ENCODE measurements around the gene TMEM178B.
"Not testable (repeated sequence)": the region's sequence is repeated elsewhere in the genome, so short reads cannot be mapped to it uniquely, and the experiment has no call there.

Gene TMEM178B

GRCh38 chr7:141156407-141156806 lies 82.5 kb downstream of the TMEM178B start:
- no peak overlapping the region for H3K9ac ChIP-seq (ENCODE audit: low read length)
- H3K27ac ChIP-seq (ENCODE audit: low read depth, low read length), result no peak overlapping the region
- H3K4me3 ChIP-seq (ENCODE audit: low read length), result no peak overlapping the region
- H3K4me1 ChIP-seq (ENCODE audit: control insufficient read depth, insufficient read depth, low read length), result no peaks in the 10 kb centered on the region
- no peaks in the 10 kb centered on the region for H3K27me3 ChIP-seq (ENCODE audit: control insufficient read depth, insufficient read depth, low read length)
- H3K36me3 ChIP-seq (ENCODE audit: control insufficient read depth, insufficient read depth, low read length), result no peaks in the 10 kb centered on the region

- no peaks in the 10 kb centered on the region for H3K27me3 ChIP-seq (ENCODE audit: control insufficient read depth, insufficient read depth, low read length)
- H3K4me3 ChIP-seq (ENCODE audit: low read length), result no peak overlapping the region
- H3K4me1 ChIP-seq (ENCODE audit: control insufficient read depth, insufficient read depth, low read length), result no peaks in the 10 kb centered on the region
- H3K36me3 ChIP-seq (ENCODE audit: control insufficient read depth, insufficient read depth, low read length), result no peaks in the 10 kb centered on the region
- H3K9ac ChIP-seq (ENCODE audit: low read length), result no peak overlapping the region
- no peak overlapping the region for H3K27ac ChIP-seq (ENCODE audit: low read depth, low read length)
Measured at GRCh38 chr7:141157138-141157765, 83.4 kb downstream of the TMEM178B start.

- Histone ChIP-seq H3K27ac (ENCODE audit: low read depth, low read length) (no peak overlapping the region), H3K4me3 (ENCODE audit: low read length) (no peak overlapping the region), H3K9ac (ENCODE audit: low read length) (no peak overlapping the region), H3K27me3 (ENCODE audit: control insufficient read depth, insufficient read depth, low read length) (no peaks in the 10 kb centered on the region), H3K4me1 (ENCODE audit: control insufficient read depth, insufficient read depth, low read length) (no peaks in the 10 kb centered on the region), H3K36me3 (ENCODE audit: control insufficient read depth, insufficient read depth, low read length) (no peaks in the 10 kb centered on the region)
Measured at GRCh38 chr7:141158561-141158960, 84.7 kb downstream of the TMEM178B start.

- no peak overlapping the region for H3K27ac ChIP-seq (ENCODE audit: low read depth, low read length)
- H3K27me3 ChIP-seq (ENCODE audit: control insufficient read depth, insufficient read depth, low read length), result no peaks in the 10 kb centered on the region
- H3K4me3 ChIP-seq (ENCODE audit: low read length), result no peak overlapping the region
- no peaks in the 10 kb centered on the region for H3K4me1 ChIP-seq (ENCODE audit: control insufficient read depth, insufficient read depth, low read length)
- no peak overlapping the region for H3K9ac ChIP-seq (ENCODE audit: low read length)
- no peaks in the 10 kb centered on the region for H3K36me3 ChIP-seq (ENCODE audit: control insufficient read depth, insufficient read depth, low read length)
Measured at GRCh38 chr7:141160246-141160860, 86.5 kb downstream of the TMEM178B start.

GRCh38 chr7:141161550-141162535 lies 88.0 kb downstream of the TMEM178B start:
- Histone ChIP-seq H3K36me3 (ENCODE audit: control insufficient read depth, insufficient read depth, low read length) (no peaks in the 10 kb centered on the region), H3K9ac (ENCODE audit: low read length) (no peak overlapping the region), H3K4me3 (ENCODE audit: low read length) (no peak overlapping the region), H3K4me1 (ENCODE audit: control insufficient read depth, insufficient read depth, low read length) (no peaks in the 10 kb centered on the region), H3K27ac (ENCODE audit: low read depth, low read length) (no peak overlapping the region), H3K27me3 (ENCODE audit: control insufficient read depth, insufficient read depth, low read length) (no peaks in the 10 kb centered on the region)

GRCh38 chr7:141165521-141165920 lies 91.7 kb downstream of the TMEM178B start:
- Histone ChIP-seq H3K27ac (ENCODE audit: low read depth, low read length) (no peak overlapping the region), H3K4me1 (ENCODE audit: control insufficient read depth, insufficient read depth, low read length) (no peaks in the 10 kb centered on the region), H3K4me3 (ENCODE audit: low read length) (no peak overlapping the region), H3K27me3 (ENCODE audit: control insufficient read depth, insufficient read depth, low read length) (no peaks in the 10 kb centered on the region), H3K9ac (ENCODE audit: low read length) (no peak overlapping the region), H3K36me3 (ENCODE audit: control insufficient read depth, insufficient read depth, low read length) (no peaks in the 10 kb centered on the region)

GRCh38 chr7:141166926-141167325 lies 93.1 kb downstream of the TMEM178B start:
- H3K4me3 ChIP-seq (ENCODE audit: low read length), result no peak overlapping the region
- H3K36me3 ChIP-seq (ENCODE audit: control insufficient read depth, insufficient read depth, low read length), result no peaks in the 10 kb centered on the region
- H3K4me1 ChIP-seq (ENCODE audit: control insufficient read depth, insufficient read depth, low read length), result no peaks in the 10 kb centered on the region
- no peak overlapping the region for H3K27ac ChIP-seq (ENCODE audit: low read depth, low read length)
- no peak overlapping the region for H3K9ac ChIP-seq (ENCODE audit: low read length)
- no peaks in the 10 kb centered on the region for H3K27me3 ChIP-seq (ENCODE audit: control insufficient read depth, insufficient read depth, low read length)

GRCh38 chr7:141167381-141167964 lies 93.6 kb downstream of the TMEM178B start:
- Histone ChIP-seq H3K4me3 (ENCODE audit: low read length) (no peak overlapping the region), H3K27me3 (ENCODE audit: control insufficient read depth, insufficient read depth, low read length) (no peaks in the 10 kb centered on the region), H3K36me3 (ENCODE audit: control insufficient read depth, insufficient read depth, low read length) (no peaks in the 10 kb centered on the region), H3K9ac (ENCODE audit: low read length) (no peak overlapping the region), H3K27ac (ENCODE audit: low read depth, low read length) (no peak overlapping the region), H3K4me1 (ENCODE audit: control insufficient read depth, insufficient read depth, low read length) (no peaks in the 10 kb centered on the region)

- not testable (repeated sequence) for H3K4me3 ChIP-seq (ENCODE audit: low read length); H3K36me3 ChIP-seq (ENCODE audit: control insufficient read depth, insufficient read depth, low read length); H3K27me3 ChIP-seq (ENCODE audit: control insufficient read depth, insufficient read depth, low read length); H3K4me1 ChIP-seq (ENCODE audit: control insufficient read depth, insufficient read depth, low read length); H3K9ac ChIP-seq (ENCODE audit: low read length); H3K27ac ChIP-seq (ENCODE audit: low read depth, low read length)
Measured at GRCh38 chr7:141169157-141169556, 95.3 kb downstream of the TMEM178B start.

- not testable (repeated sequence) for H3K4me1 ChIP-seq (ENCODE audit: control insufficient read depth, insufficient read depth, low read length); H3K36me3 ChIP-seq (ENCODE audit: control insufficient read depth, insufficient read depth, low read length); H3K27me3 ChIP-seq (ENCODE audit: control insufficient read depth, insufficient read depth, low read length); H3K9ac ChIP-seq (ENCODE audit: low read length); H3K4me3 ChIP-seq (ENCODE audit: low read length); H3K27ac ChIP-seq (ENCODE audit: low read depth, low read length)
Measured at GRCh38 chr7:141175728-141176127, 101.9 kb downstream of the TMEM178B start.

GRCh38 chr7:141177120-141177519 lies 103.3 kb downstream of the TMEM178B start:
- H3K9ac ChIP-seq (ENCODE audit: low read length); H3K36me3 ChIP-seq (ENCODE audit: control insufficient read depth, insufficient read depth, low read length); H3K4me1 ChIP-seq (ENCODE audit: control insufficient read depth, insufficient read depth, low read length); H3K4me3 ChIP-seq (ENCODE audit: low read length); H3K27me3 ChIP-seq (ENCODE audit: control insufficient read depth, insufficient read depth, low read length); H3K27ac ChIP-seq (ENCODE audit: low read depth, low read length): not testable (repeated sequence)

GRCh38 chr7:141178486-141179135 lies 104.7 kb downstream of the TMEM178B start:
- no peaks in the 10 kb centered on the region for H3K27me3 ChIP-seq (ENCODE audit: control insufficient read depth, insufficient read depth, low read length)
- no peak overlapping the region for H3K9ac ChIP-seq (ENCODE audit: low read length)
- H3K36me3 ChIP-seq (ENCODE audit: control insufficient read depth, insufficient read depth, low read length), result no peaks in the 10 kb centered on the region
- no peaks in the 10 kb centered on the region for H3K4me1 ChIP-seq (ENCODE audit: control insufficient read depth, insufficient read depth, low read length)
- H3K4me3 ChIP-seq (ENCODE audit: low read length), result no peak overlapping the region
- no peak overlapping the region for H3K27ac ChIP-seq (ENCODE audit: low read depth, low read length)

All from rectal smooth muscle tissue (tissue), 1 donor.